OCI-LY7 (cell line): ENCODE measurements around the gene SH3RF3.

Experiments
- CTCF ChIP-seq: fragments of 200-600 bp; sonication (generic); conservative IDR thresholded peaks from 2 replicates; pipeline ENCODE4 v1.5.1; 2014; ENCODE audit warnings: mild to moderate bottlenecking, antibody characterized with exemption, low read length, moderate library complexity, mixed read lengths
- EZH2phosphoT487 ChIP-seq: fragments of 200-600 bp; sonication (generic); IDR thresholded peaks from 2 replicates; pipeline ENCODE4 v1.6.1; 2018; ENCODE audit warnings: low read depth, borderline replicate concordance, mild to moderate bottlenecking, mixed run types, antibody characterized with exemption, low read length, moderate library complexity, mixed read lengths

- TF ChIP-seq CTCF (no peak), EZH2phosphoT487 (no peak)
Observed at GRCh38 chr2:109382226-109382895, 253.4 kb downstream of the SH3RF3 start.
